GM18499 (cell line): ENCODE measurements around the gene INPP5A.

Experiments used
- ATAC-seq: cut with Tn5 transposase; IDR thresholded peaks from one replicate; pipeline ENCODE4 v1.9.1; 2021; ENCODE audit warnings: moderate number of reproducible peaks; ENCODE audit not compliant: insufficient read depth, unreplicated experiment

INPP5A gene

GRCh38 chr10:132576671-132577349 lies 39.2 kb downstream of the INPP5A start:
- ATAC-seq, result no peak

- ATAC-seq, result no peak
These were observed 39.9 kb downstream of the INPP5A start for GRCh38 chr10:132577350-132578003.

- no peak for ATAC-seq
These were observed 40.8 kb downstream of the INPP5A start for GRCh38 chr10:132578287-132578951.

- ATAC-seq, result no peak
These were observed 41.7 kb downstream of the INPP5A start for GRCh38 chr10:132579027-132579859.

DNA sequence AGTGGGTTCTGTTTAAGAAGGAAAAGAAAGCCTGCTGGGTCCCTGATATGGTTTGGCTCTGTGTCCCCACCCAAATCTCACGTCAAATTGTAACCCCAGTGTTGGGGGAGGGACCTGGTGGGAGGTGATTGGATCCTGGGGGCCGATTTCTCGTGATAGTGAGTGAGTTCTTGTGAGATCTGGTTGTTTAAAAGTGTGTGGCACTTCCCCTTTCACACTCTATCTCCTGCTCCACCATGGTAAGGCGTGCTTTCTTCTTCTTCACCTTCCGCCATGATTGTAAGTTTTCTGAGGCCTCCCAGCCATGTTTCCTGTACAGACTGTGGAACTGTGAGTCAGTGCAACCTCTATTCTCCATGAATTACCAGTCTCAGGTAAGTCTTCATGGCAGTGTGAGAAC lies 42.6 kb downstream of the INPP5A start:
- no peak for ATAC-seq

- ATAC-seq, result no peak
These were observed 43.0 kb downstream of the INPP5A start for GRCh38 chr10:132580617-132581016.

DNA sequence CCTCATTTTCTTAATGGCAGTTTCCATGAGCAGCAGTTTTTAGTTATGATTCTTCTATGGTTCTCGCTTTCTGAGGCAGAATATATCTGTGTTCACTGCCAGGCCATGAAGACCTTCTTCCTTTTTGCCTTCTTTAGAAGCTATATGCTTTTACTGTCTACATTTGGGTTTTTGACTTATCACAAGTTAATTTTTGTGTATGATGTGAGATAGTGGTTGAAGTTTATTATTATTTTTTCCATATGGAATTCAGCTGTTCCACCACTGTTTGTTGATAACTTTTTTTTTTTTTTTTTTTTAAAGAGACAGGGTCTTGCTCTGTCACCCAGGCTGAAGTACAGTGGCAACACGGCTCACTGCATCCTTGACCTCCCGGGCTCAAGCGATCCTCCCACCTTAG lies 44.5 kb downstream of the INPP5A start:
- no peak for ATAC-seq

GRCh38 chr10:132582771-132583170 lies 45.2 kb downstream of the INPP5A start:
- no peak for ATAC-seq

GRCh38 chr10:132583456-132583855 lies 45.9 kb downstream of the INPP5A start:
- ATAC-seq, result no peak

DNA sequence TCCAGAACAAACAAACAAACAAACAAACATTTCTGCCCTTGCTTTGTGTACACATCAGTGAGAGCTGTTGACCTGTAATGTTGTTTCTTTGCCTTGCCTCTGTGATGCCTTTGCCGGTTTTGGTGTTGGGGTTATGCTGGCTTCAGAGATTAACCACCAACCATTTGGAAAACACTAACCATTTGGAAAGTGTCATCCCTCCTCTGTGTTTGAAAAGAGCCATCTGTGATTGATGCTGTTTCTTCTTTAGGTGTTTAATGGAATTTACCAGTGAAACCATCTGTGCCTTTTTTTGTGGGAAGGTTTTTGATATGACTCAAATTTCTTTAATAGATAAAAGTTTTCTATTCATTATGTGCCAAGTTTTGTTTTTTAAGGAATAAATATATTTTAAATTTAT lies 46.5 kb downstream of the INPP5A start:
- no peak for ATAC-seq

DNA sequence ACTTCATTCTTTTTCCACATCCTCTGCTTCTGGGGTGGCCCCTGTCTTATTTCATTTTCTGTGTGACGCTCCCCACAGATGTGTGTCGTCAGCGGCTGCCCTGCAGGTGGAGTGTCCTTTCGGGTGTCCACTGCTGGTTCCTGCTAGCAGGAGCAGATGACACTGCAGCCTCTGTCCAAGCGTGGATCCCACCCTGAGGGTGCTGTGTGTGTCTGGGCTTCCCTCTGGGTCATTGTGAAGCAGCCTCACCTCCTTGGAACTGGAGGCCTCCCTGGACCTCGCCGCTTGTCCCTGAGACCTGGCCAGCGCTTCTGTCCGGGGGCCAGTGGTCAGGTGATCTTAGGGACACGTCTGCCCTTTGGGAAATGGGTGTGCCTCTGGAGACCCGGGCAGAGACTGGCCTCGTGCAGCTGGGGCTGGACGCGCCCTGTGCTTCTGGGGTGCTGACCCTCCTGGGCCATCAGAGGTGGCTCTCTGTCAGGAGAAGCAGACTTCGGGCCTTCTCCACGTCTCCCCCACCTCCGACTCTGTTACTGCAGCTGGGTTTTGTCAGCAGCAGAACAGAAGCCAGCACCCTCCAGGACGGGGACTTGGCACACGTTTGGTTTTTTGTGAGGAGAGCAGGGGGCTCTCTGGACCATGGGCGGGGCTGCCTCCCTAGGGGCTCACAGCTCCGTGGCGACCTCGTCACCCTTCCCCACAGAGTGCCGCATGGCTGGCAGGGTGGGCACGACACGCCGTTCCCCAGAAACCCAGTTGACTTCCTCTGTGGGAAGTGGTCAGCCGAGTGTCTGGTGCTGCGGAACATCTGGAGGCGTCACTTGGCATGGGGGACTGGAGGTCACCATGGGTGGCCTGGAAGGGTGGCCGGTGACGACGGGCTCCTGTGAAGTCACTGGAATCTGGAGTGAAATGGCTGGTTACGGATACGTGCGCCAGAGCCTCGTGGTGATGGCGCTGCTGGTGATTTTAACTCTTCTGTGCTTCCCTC lies 48.4 kb downstream of the INPP5A start:
- ATAC-seq, result no peak

DNA sequence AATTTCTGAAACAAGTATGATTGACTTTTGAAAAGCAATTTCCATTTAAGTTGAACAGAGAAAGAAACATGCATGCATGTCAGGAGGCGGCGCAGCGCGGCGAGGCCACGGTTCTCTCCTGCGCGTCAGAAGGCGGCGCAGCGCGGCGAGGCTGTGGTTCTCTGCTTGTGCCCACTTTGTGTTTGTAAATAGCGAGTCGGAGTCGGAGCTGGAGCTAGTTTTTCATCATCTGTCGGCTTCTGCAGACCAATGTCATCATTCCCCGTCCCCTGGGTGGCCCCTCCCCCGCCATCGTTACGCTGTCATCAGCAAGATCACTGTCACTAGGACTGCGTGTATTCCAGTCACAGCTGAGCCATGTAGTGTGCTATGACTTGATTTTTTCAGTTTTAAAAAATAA lies 49.2 kb downstream of the INPP5A start:
- no peak for ATAC-seq

- no peak for ATAC-seq
These were observed 49.6 kb downstream of the INPP5A start for GRCh38 chr10:132587175-132587574.

DNA sequence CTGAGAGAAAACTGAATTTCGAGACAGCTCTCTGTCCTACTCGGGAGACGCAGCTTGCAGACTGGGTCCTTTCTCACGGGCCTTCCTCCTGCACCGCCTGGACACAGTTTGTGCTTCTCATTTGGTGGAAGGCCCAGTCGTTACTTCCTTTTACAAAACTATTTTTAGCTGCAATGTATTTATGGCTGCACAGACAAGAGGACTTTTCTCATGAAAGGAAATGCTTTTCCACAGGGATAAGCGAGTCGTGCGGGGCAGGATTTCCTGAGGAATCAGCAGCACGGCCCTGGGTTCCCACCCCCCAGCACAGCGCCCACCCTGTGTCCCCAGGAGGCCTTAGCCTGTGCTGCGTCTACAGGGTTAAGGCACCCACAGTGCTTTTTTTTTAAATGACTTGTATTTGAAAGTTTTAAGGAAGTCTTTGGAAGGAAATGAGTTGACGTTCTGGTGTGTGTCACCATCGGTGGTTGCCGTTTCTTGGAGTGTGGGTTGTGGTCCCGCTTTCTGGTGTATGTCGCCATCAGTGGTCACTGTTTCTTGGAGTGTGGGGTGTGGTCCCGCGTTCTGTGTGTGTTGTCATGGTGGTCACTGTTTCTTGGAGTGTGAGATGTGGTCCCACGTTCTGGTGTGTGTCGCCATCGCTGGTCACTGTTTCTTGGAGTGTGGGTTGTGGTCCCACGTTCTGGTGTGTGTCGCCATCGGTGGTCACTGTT lies 50.9 kb downstream of the INPP5A start:
- no peak for ATAC-seq

DNA sequence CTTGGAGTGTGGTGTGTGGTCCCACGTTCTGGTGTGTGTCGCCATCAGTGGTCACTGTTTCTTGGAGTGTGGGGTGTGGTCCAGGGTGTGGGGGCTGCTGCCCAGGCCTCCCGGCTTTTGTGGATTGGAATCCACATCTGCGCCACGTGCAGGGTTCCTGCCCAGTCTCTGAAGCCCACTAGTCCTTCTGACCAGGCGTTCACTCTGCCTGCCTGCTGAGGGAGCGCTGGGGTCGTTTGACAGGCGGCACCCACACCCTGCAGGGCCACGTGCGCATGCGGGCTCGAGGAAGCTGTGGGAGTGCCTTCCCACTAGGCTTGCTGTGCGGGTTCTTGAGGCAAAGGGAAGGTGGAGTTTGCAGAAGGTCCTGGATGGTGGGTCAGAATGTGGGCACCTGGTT lies 51.4 kb downstream of the INPP5A start:
- no peak for ATAC-seq

DNA sequence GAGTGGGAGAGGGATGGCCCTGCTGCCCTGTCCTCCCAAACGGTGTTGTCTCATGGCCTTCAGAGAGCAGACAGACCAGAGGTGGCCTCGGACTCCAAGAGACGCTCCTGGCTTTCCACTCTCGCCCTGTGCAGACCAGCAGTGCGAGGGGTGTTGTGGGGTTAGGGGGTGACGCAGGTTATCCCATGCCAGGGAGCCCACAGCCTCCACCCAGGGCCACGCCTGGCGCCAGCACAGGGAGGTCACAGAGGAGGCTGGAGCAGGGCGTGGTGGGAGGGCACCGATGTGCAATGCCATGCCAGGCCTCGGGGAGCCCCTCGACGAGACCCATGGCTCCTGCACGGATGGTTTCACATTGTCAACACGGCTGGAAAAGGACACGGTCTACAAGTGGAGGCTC lies 52.1 kb downstream of the INPP5A start:
- no peak for ATAC-seq

DNA sequence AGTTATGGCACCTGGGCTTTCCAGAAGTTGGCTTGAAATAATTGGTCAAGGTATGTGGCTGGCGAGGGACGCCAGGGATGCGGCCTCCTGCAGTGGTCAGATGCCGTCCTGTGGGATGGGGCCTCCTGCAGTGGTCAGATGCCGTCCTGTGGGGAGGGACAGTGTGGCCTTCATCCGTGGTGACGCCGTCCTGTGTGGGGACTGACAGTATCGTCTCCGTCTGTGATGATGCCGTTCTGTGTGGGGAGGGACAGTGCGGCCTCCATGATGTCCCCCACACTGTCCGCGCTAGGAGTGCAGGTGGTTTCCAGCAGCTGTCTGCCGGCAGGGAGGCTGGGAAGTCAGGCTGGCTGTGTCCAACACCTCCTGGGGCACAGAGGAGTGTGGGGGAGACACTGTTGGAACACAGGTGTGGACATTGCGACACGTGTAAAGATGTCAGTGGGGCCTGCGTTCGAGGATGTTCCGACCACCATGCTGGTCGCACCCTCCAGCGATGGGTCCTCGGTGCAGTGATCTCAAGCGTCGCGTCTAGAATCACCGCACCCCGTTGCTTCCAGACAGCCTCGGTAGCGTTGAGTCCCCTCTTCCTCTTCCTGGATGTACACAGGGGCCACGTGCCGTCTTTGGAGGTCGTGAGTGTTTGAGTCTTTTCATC lies 52.6 kb downstream of the INPP5A start:
- ATAC-seq, result no peak

DNA sequence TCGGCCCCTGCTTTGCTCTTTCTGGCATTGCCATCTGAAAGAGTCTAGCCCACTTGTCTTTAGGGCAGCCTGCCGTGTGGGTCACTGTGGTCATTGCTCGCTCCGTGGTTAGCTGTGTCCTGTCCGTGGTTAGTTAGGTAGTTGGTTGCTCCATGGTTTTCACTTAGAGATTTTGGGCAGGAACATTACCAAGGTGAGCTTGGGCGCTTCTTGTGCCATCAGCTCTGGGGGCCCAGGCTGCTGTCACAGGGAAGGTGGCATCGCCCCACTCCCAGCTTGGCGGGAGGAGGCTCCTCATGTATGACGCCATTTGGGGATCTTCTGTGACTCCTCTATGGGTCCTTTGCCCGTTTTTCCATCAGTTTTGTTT lies 53.1 kb downstream of the INPP5A start:
- ATAC-seq, result no peak
